A549 (cell line): ENCODE data around the gene QPCT. TPM values are rescaled to one million over a fixed set of nuclear protein-coding genes. Genes with fewer than 3 reads are reported as not detected.

Source experiments
- ATAC-seq, 2 experiments: fragments of 200-7000 bp in 1 of 2; fragments of >200 bp in 1 of 2; cut with Nextera tagmentation in 1 of 2; cut with Tn5 transposase in 1 of 2; 3 replicates each; pipeline versions ENCODE4 v1.8.0 to v1.9.1; 2018 to 2020; ENCODE audit warnings: mild to moderate bottlenecking in 1 of 2, moderate library complexity in 1 of 2
- CTCF ChIA-PET: fragments of 300-600 bp; sonication (Branson Sonifier 250); formaldehyde crosslinking; extraction: SDS; loops from one replicate; lab custom pipeline; 2021; ENCODE audit warnings: antibody characterized with exemption, inconsistent platforms; lab: Yijun Ruan, JAX
- POLR2A ChIA-PET: fragments of 350-600 bp; formaldehyde crosslinking; extraction: SDS; loops from one replicate; lab custom pipeline; 2021; ENCODE audit warnings: antibody characterized with exemption, inconsistent platforms; lab: Yijun Ruan, JAX
- DNase-seq, 2 experiments: peaks; one replicate each; pipeline versions ENCODE4 v3.0.0 to v3.0.0-alpha.2; 2011 to 2016; ENCODE audit warnings: low read depth in 1 of 2, low spot score in 1 of 2
- FAIRE-seq: peaks from 2 replicates; lab custom pipeline; 2011; peaks lifted over from hg19 to GRCh38; lab: Jason Lieb, UNC
- H3K27ac ChIP-seq, 2 experiments: fragments of >200 bp; sonication (Bioruptor Twin); formaldehyde crosslinking; 3 replicates each; pipeline ENCODE4 v1.5.1; 2016 to 2017
- H3K4me1 ChIP-seq: fragments of >200 bp; sonication (Bioruptor Twin); formaldehyde crosslinking; 3 replicates; pipeline ENCODE4 v1.6.1; 2016
- H3K4me2 ChIP-seq: fragments of >200 bp; sonication (Bioruptor Twin); formaldehyde crosslinking; 3 replicates; pipeline ENCODE4 v1.6.1; 2016
- H3K4me3 ChIP-seq: fragments of >200 bp; sonication (Bioruptor Twin); formaldehyde crosslinking; 3 replicates; pipeline ENCODE4 v1.5.1; 2016
- H3K9me3 ChIP-seq: fragments of >200 bp; sonication (Bioruptor Twin); formaldehyde crosslinking; 3 replicates; pipeline ENCODE4 v1.6.1; 2016
- BCL3 ChIP-seq: fragments of >200 bp; sonication (Bioruptor Twin); formaldehyde crosslinking; IDR thresholded peaks from 3 replicates; pipeline ENCODE4 v1.6.1; 2016
- BHLHE40 ChIP-seq: IDR thresholded peaks from 2 replicates; pipeline ENCODE4 v1.6.1; 2012; ENCODE audit warnings: low read depth, low read length, inconsistent platforms
- CEBPB ChIP-seq, 2 experiments: fragments of >200 bp in 1 of 2; sonication (Bioruptor Twin) in 1 of 2; formaldehyde crosslinking in 1 of 2; IDR thresholded peaks; 2 replicates each; pipeline ENCODE4 v1.6.1; 2012 to 2016
- CHD2 ChIP-seq: fragments of 150-350 bp; IDR thresholded peaks from 2 replicates; pipeline ENCODE4 v1.6.1; 2014; ENCODE audit warnings: low read length; ENCODE audit not compliant: partially characterized antibody
- CHD4 ChIP-seq: fragments of 200-600 bp; sonication (generic); IDR thresholded peaks from 2 replicates; pipeline ENCODE4 v1.6.1; 2016; ENCODE audit warnings: antibody characterized with exemption, mild to moderate bottlenecking, borderline replicate concordance
- GATA3 ChIP-seq: IDR thresholded peaks from 2 replicates; pipeline ENCODE4 v1.6.1; 2012; ENCODE audit warnings: borderline replicate concordance
- HDAC2 ChIP-seq: fragments of 200-600 bp; sonication (generic); IDR thresholded peaks from 2 replicates; pipeline ENCODE4 v1.6.1; 2016
- HOXB13 ChIP-seq: fragments of 250-450 bp; sonication (Bioruptor Pico); IDR thresholded peaks from 2 replicates; pipeline ENCODE4 v1.5.0; 2020; ENCODE audit warnings: low read depth, mild to moderate bottlenecking, moderate library complexity
- HOXB5 ChIP-seq: fragments of 250-450 bp; sonication (Bioruptor Pico); IDR thresholded peaks from 2 replicates; pipeline ENCODE4 v1.5.0; 2020; ENCODE audit warnings: mild to moderate bottlenecking, moderate library complexity
- KDM1A ChIP-seq: fragments of 200-600 bp; sonication (generic); IDR thresholded peaks from 2 replicates; pipeline ENCODE4 v1.6.1; 2016; ENCODE audit warnings: low read depth, mild to moderate bottlenecking
- MAFK ChIP-seq: fragments of 450-650 bp; IDR thresholded peaks from 2 replicates; pipeline ENCODE4 v1.6.1; 2014; ENCODE audit not compliant: partially characterized antibody
- MAZ ChIP-seq: fragments of 150-350 bp; IDR thresholded peaks from 2 replicates; pipeline ENCODE4 v1.6.1; 2014; ENCODE audit warnings: antibody characterized with exemption, low read depth, low read length, borderline replicate concordance
- MYC ChIP-seq: IDR thresholded peaks from 2 replicates; pipeline ENCODE4 v1.6.1; 2012; ENCODE audit warnings: mild to moderate bottlenecking, inconsistent platforms, low read length, improper control_type of control experiment, borderline replicate concordance
- NFE2L2 ChIP-seq: fragments of 150-350 bp; conservative IDR thresholded peaks from 2 replicates; pipeline ENCODE4 v1.6.1; 2014; ENCODE audit warnings: low read length
- NPAS2 ChIP-seq: fragments of 250-450 bp; sonication (Bioruptor Pico); IDR thresholded peaks from 2 replicates; pipeline ENCODE4 v1.8.0; 2022; ENCODE audit warnings: mild to moderate bottlenecking, moderate library complexity, borderline replicate concordance
- RAD21 ChIP-seq, 2 experiments: fragments of >200 bp in 1 of 2; sonication (Bioruptor Twin) in 1 of 2; formaldehyde crosslinking in 1 of 2; IDR thresholded peaks in 1 of 2; conservative IDR thresholded peaks in 1 of 2; 2 replicates in 1 of 2; 3 replicates in 1 of 2; pipeline ENCODE4 v1.6.1; 2012 to 2018; ENCODE audit warnings: inconsistent platforms in 1 of 2
- RNF2 ChIP-seq: fragments of 200-600 bp; sonication (generic); IDR thresholded peaks from 2 replicates; pipeline ENCODE4 v1.6.1; 2016; ENCODE audit warnings: low read depth, mild to moderate bottlenecking, antibody characterized with exemption, moderate library complexity, borderline replicate concordance
- SREBF2 ChIP-seq: fragments of 450-650 bp; IDR thresholded peaks from 2 replicates; pipeline ENCODE4 v1.6.1; 2014; ENCODE audit warnings: mild to moderate bottlenecking, moderate library complexity
- USF2 ChIP-seq: fragments of 450-650 bp; IDR thresholded peaks from 2 replicates; pipeline ENCODE4 v1.6.1; 2014; ENCODE audit warnings: antibody characterized with exemption
- ZNF302 ChIP-seq: fragments of 250-450 bp; sonication (Bioruptor Pico); IDR thresholded peaks from 2 replicates; pipeline ENCODE4 v1.9.0; 2021; ENCODE audit warnings: inconsistent platforms, mild to moderate bottlenecking, moderate library complexity
- WGBS: methylation state at CpG from one replicate; pipeline ENCODE4 v1.1.6; 2017; ENCODE audit errors: missing lambda C conversion rate; 5-methylcytosine and 5-hydroxymethylcytosine counted together
- polyA plus RNA-seq, 4 experiments: library from polyadenylated mRNA; depleted of rRNA in 3 of 4; stranded (reverse); fragments of >200 nt; fragmentation: RNase III in 1 of 4; extraction: RNeasy Plus Mini Kit Qiagen cat#74134 plus additional on column Dnase treatment in 1 of 4; gene quantifications; 2 replicates in 3 of 4; 3 replicates in 1 of 4; pipeline ENCODE4 v1.2.3, GENCODE V29; 2011 to 2017
- TF ChIP-seq, protein P1 (sequence below): IDR thresholded peaks from 2 replicates; pipeline ENCODE4 v1.6.1; 2012
- TF ChIP-seq, protein P2 (sequence below): fragments of 150-350 bp; IDR thresholded peaks from 2 replicates; pipeline ENCODE4 v1.6.1; 2014; ENCODE audit warnings: low read depth, mild to moderate bottlenecking, low read length
- TF ChIP-seq, protein P3 (sequence below): fragments of >200 bp; sonication (Bioruptor Twin); formaldehyde crosslinking; IDR thresholded peaks from 2 replicates; pipeline ENCODE4 v1.6.1; 2016

The QPCT gene
- polyA plus RNA-seq, 2 of the 4 experiments (the other 2 are of a cell fraction): 20.0 to 42.7 TPM

GRCh38 chr2:37324786-37325624 is 19.4 kb upstream of the QPCT start, which contains the start of gene PRKD3 (continued):
- TF ChIP-seq MYC (no peak), NPAS2 (CRISPR knock-in tag) (no peak), CHD2 (no peak), RNF2 (peak; percentile 56; the same call in 1 of the 2 replicates), BCL3 (no peak)
- TF ChIP-seq, protein P1, sequence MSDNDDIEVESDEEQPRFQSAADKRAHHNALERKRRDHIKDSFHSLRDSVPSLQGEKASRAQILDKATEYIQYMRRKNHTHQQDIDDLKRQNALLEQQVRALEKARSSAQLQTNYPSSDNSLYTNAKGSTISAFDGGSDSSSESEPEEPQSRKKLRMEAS: peak; percentile 70

DNA sequence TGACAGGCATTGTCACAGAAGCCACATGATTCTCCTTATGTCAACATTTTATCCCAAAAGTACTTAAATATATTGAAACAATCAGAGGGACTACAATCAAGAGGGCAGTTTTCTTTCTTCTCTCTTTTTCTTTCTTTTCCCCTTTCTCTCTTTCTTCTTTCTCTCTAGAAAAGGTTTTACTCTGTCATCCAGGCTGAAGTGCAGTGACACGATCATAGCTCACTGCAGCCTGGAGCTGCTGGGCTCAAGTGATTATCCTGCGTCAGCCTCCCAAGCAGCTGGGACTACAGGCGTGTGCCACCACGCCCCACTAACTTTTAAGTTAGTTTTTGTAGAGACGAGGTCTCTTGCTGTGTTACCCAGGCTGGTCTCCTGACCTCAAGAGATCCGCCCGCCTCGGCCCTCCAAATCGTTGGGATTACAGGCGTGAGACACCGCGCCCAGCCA is 18.8 kb upstream of the QPCT start:
- ChIA-PET POLR2A (interaction anchor here (0.6 kb wide), 1 partner anchor 45 kb away, joined by 5 read pairs; no protein-coding TSS in a partner anchor), CTCF (interaction anchor here (0.6 to 2.6 kb wide), 7 partner anchors 12 to 552 kb away, joined by 3 to 9 read pairs (median 3); partner anchors contain the start of gene QPCT)
- Histone ChIP-seq H3K4me1 (peaks cover 9% of the 10 kb centered on the region), H3K4me3 (peak overlapping the region; percentile 71), H3K9me3 (no peaks in the 10 kb centered on the region), H3K27ac (peak overlapping the region in 1 of 2 experiments; percentile 95; a peak in 2 of 6 replicates), H3K4me2 (peak overlapping the region; percentile 72)
- no peak for TF ChIP-seq GATA3
- TF ChIP-seq, protein P2, sequence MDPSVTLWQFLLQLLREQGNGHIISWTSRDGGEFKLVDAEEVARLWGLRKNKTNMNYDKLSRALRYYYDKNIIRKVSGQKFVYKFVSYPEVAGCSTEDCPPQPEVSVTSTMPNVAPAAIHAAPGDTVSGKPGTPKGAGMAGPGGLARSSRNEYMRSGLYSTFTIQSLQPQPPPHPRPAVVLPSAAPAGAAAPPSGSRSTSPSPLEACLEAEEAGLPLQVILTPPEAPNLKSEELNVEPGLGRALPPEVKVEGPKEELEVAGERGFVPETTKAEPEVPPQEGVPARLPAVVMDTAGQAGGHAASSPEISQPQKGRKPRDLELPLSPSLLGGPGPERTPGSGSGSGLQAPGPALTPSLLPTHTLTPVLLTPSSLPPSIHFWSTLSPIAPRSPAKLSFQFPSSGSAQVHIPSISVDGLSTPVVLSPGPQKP: no peak
- TF ChIP-seq KDM1A: no peak
- no peak for TF ChIP-seq SREBF2
- no peak for TF ChIP-seq USF2
- no peak for TF ChIP-seq NFE2L2
- no peak for TF ChIP-seq ZNF302 (CRISPR knock-in tag)
- no peak for TF ChIP-seq BHLHE40
- no peak for TF ChIP-seq MAFK
- TF ChIP-seq, protein P3, sequence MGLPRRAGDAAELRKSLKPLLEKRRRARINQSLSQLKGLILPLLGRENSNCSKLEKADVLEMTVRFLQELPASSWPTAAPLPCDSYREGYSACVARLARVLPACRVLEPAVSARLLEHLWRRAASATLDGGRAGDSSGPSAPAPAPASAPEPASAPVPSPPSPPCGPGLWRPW: no peak
- TF ChIP-seq, protein P1: no peak
- TF ChIP-seq HOXB13 (CRISPR knock-in tag): no peak
- no peak for TF ChIP-seq HOXB5
- no peak for TF ChIP-seq CHD4
- no peak for TF ChIP-seq NPAS2 (CRISPR knock-in tag)
- TF ChIP-seq RAD21 (conservative IDR thresholded peaks at IDR 0.05 in 1 of 2, IDR thresholded peaks at IDR 0.05 in 1 of 2): no peak
- TF ChIP-seq MAZ: no peak
- TF ChIP-seq HDAC2: no peak
- no peak for TF ChIP-seq CEBPB (IDR thresholded peaks at IDR 0.05)
- ATAC-seq (0 out of 6 replicates have a peak, but pooled peaks of 1 of the 2 experiments have one; percentile 4), DNase-seq (no peak), FAIRE-seq (no peak)
- WGBS: 91% methylated on average over 12 of the region's 12 CpGs
